Endodermal cell (in vitro differentiated cells): ENCODE results near the gene ZNF580. TPM values are rescaled to one million over a fixed set of nuclear protein-coding genes. Genes with fewer than 3 reads are reported as not detected.

Experiments
- DNase-seq: peaks from one replicate; pipeline ENCODE4 v3.0.0-alpha.2; 2017
- H3K27ac ChIP-seq: 2 replicates; pipeline ENCODE4 v1.5.1; 2013; ENCODE audit warnings: mild to moderate bottlenecking, low read depth, low read length, moderate library complexity
- H3K27me3 ChIP-seq: 2 replicates; pipeline ENCODE4 v1.6.1; 2013; ENCODE audit warnings: mild to moderate bottlenecking, low read length, moderate library complexity; ENCODE audit not compliant: insufficient read depth, control insufficient read depth, poor library complexity, severe bottlenecking
- H3K36me3 ChIP-seq: 2 replicates; pipeline ENCODE4 v1.7.0; 2013; ENCODE audit warnings: mild to moderate bottlenecking, low read length, moderate library complexity; ENCODE audit not compliant: control insufficient read depth, insufficient read depth
- H3K4me1 ChIP-seq: one replicate; pipeline ENCODE4 v1.7.0; 2013; ENCODE audit warnings: low read length; ENCODE audit not compliant: control insufficient read depth, insufficient read depth
- H3K4me3 ChIP-seq: 2 replicates; pipeline ENCODE4 v1.5.1; 2013; ENCODE audit warnings: mild to moderate bottlenecking, low read length, moderate library complexity
- H3K9ac ChIP-seq: 2 replicates; pipeline ENCODE4 v1.6.1; 2013; ENCODE audit warnings: mild to moderate bottlenecking, low read length, moderate library complexity; ENCODE audit not compliant: poor library complexity, severe bottlenecking; ENCODE audit errors: extremely low read depth
- H3K9me3 ChIP-seq: 2 replicates; pipeline ENCODE4 v1.6.1; 2013; ENCODE audit warnings: mild to moderate bottlenecking, low read length, moderate library complexity; ENCODE audit not compliant: control insufficient read depth
- H3K27ac Mint-ChIP-seq: 2 replicates; pipeline ENCODE4 v1.8.0; 2020; ENCODE audit warnings: mixed read lengths
- H3K27me3 Mint-ChIP-seq: 2 replicates; pipeline ENCODE4 v1.8.0; 2021; ENCODE audit warnings: mild to moderate bottlenecking, mixed read lengths; ENCODE audit not compliant: insufficient read depth
- H3K36me3 Mint-ChIP-seq: 2 replicates; pipeline ENCODE4 v1.8.0; 2020; ENCODE audit warnings: low read depth, mixed read lengths
- H3K4me1 Mint-ChIP-seq: 2 replicates; pipeline ENCODE4 v1.8.0; 2020; ENCODE audit warnings: mixed read lengths
- H3K4me3 Mint-ChIP-seq: 2 replicates; pipeline ENCODE4 v1.8.0; 2020; ENCODE audit warnings: mild to moderate bottlenecking, moderate library complexity, mixed read lengths
- H3K9me3 Mint-ChIP-seq: 2 replicates; pipeline ENCODE4 v1.8.0; 2020; ENCODE audit warnings: mild to moderate bottlenecking, mixed read lengths
- CTCF ChIP-seq: fragments of 200-600 bp; sonication (generic); conservative IDR thresholded peaks from 2 replicates; pipeline ENCODE4 v1.5.0; 2021; ENCODE audit warnings: antibody characterized with exemption, mild to moderate bottlenecking
- WGBS, 2 experiments: methylation state at CpG; one replicate each; pipeline versions ENCODE4 v1.1.5 to v1.1.7; 2013; ENCODE audit warnings: missing lambda C conversion rate in 2 of 2, mixed read lengths in 1 of 2; ENCODE audit not compliant: insufficient coverage in 1 of 2, insufficient read length in 1 of 2; 5-methylcytosine and 5-hydroxymethylcytosine counted together
- total RNA-seq, 2 donors: library from RNA; stranded (reverse); fragmentation: NEBNext Ultra II Directional in 1 of 2; extraction: Animal tissue kit (Norgen Biotek cat#: 25700) in 1 of 2; gene quantifications; 2 replicates in 1 of 2; 3 replicates in 1 of 2; pipeline ENCODE4 v1.2.1, GENCODE V29; 2021

ZNF580 gene
- total RNA-seq, 2 donors from 2014 or later: 27.3 to 38.6 TPM

GRCh38 chr19:55689411-55690108, 48.8 kb downstream of the ZNF580 start:
- Histone ChIP-seq H3K9ac (no peak overlapping the region), H3K4me1 (no peaks in the 10 kb centered on the region), H3K36me3 (peaks cover 43% of the 10 kb centered on the region), H3K4me3 (no peak overlapping the region), H3K27me3 (no peaks in the 10 kb centered on the region), H3K27ac (no peak overlapping the region), H3K9me3 (no peaks in the 10 kb centered on the region)
- Mint-ChIP-seq H3K27me3 (no peaks in the 10 kb centered on the region), H3K36me3 (peaks cover 42% of the 10 kb centered on the region), H3K9me3 (no peaks in the 10 kb centered on the region), H3K27ac (no peak overlapping the region), H3K4me3 (no peak overlapping the region), H3K4me1 (peaks cover 2% of the 10 kb centered on the region)
- TF ChIP-seq CTCF: no peak
- no peak for DNase-seq
- WGBS, 2 experiments: 97 to 100% methylated on average over 8 to 35 of the region's 35 CpGs

GRCh38 chr19:55690109-55690768, 49.4 kb downstream of the ZNF580 start:
- Histone ChIP-seq H3K4me1 (no peaks in the 10 kb centered on the region), H3K9ac (no peak overlapping the region), H3K27ac (no peak overlapping the region), H3K9me3 (no peaks in the 10 kb centered on the region), H3K4me3 (no peak overlapping the region), H3K27me3 (no peaks in the 10 kb centered on the region), H3K36me3 (peaks cover 46% of the 10 kb centered on the region)
- 94 to 96% methylated on average over 19 to 25 of the region's 25 CpGs for WGBS, 2 experiments
- H3K4me3 Mint-ChIP-seq: no peak overlapping the region
- DNase-seq: no peak
- no peak for TF ChIP-seq CTCF
- H3K36me3 Mint-ChIP-seq: peaks cover 35% of the 10 kb centered on the region
- H3K27ac Mint-ChIP-seq: no peak overlapping the region
- H3K4me1 Mint-ChIP-seq: no peaks in the 10 kb centered on the region
- H3K9me3 Mint-ChIP-seq: no peaks in the 10 kb centered on the region
- no peaks in the 10 kb centered on the region for H3K27me3 Mint-ChIP-seq

- no peak overlapping the region for H3K27ac Mint-ChIP-seq
- no peak for TF ChIP-seq CTCF
- peaks cover 36% of the 10 kb centered on the region for H3K36me3 Mint-ChIP-seq
- no peak for DNase-seq
- Histone ChIP-seq H3K9me3 (no peaks in the 10 kb centered on the region), H3K27me3 (no peaks in the 10 kb centered on the region), H3K9ac (no peak overlapping the region), H3K4me3 (no peak overlapping the region), H3K4me1 (no peaks in the 10 kb centered on the region), H3K27ac (no peak overlapping the region), H3K36me3 (peaks cover 46% of the 10 kb centered on the region)
- H3K9me3 Mint-ChIP-seq: no peaks in the 10 kb centered on the region
- no peak overlapping the region for H3K4me3 Mint-ChIP-seq
- H3K27me3 Mint-ChIP-seq: no peaks in the 10 kb centered on the region
- H3K4me1 Mint-ChIP-seq: no peaks in the 10 kb centered on the region
- 96 to 97% methylated on average over 17 to 31 of the region's 31 CpGs for WGBS, 2 experiments
These were observed 50.2 kb downstream of the ZNF580 start for GRCh38 chr19:55690769-55691545.
